Measurements from ENCODE around the gene CNTN5. TPM values are rescaled to one million over a fixed set of nuclear protein-coding genes. Genes with fewer than 3 reads are reported as not detected.

Gene CNTN5
- total RNA-seq, 1 experiment from 2014 or later, result 0.32 TPM

DNA sequence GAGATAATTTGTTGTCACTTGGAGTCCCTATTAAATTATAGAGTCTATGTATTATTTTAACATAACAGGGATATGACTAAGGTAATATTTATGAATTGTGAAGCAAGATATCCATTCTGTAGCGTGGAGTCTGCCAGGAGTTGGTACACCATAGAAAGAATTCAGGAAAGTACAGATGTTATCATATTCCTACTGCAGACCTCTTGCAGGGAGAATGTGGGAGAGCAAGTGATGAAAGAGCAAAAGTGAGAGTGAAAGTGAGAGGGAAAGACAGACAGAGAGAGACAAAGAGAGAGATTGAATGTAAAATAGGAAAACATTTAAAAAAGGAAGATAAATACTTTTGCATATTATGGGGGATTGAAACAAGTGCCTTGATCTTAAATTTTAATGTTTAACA, 468.8 kb downstream of the CNTN5 start:
- no peak for DNase-seq (ENCODE audit: extremely low read depth, low read depth)

DNA sequence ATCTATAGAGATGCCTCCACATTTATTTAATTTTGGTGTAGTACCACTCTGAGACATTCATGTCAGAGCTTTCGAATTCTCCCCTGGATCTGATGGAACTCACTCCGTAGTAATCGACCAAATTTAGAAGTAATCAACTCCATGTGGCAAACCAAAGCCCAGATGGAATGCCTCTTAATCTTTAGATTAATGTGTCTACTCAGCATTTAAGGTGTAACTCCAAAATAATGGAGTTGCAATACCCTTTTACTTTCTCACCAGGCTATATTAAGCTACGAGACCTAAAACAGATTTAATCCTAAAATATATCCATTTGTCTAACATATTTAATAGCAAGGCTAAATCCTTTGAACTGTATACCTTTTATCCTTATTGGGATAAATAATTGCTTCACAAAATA, 473.3 kb downstream of the CNTN5 start:
- DNase-seq (ENCODE audit: extremely low read depth, low read depth), result no peak

DNA sequence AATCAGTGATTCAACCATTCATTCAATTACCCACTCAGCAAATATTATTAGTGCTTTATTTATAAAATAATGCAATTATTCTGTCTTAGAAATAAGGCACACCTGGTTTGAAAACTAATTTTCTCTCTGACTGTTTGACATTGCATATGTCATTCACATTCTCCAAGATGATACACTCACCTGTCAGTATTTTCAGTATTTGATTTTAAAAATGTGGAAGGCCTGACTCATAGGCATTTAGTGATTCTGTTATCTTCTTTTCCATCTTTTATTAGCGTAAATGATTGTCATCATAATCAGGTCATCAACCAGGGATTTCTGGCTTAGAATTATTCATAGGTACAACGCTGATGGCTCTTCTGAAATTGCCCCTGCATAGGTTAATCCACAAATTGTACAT, 480.9 kb downstream of the CNTN5 start:
- DNase-seq (ENCODE audit: extremely low read depth, low read depth), result no peak

DNA sequence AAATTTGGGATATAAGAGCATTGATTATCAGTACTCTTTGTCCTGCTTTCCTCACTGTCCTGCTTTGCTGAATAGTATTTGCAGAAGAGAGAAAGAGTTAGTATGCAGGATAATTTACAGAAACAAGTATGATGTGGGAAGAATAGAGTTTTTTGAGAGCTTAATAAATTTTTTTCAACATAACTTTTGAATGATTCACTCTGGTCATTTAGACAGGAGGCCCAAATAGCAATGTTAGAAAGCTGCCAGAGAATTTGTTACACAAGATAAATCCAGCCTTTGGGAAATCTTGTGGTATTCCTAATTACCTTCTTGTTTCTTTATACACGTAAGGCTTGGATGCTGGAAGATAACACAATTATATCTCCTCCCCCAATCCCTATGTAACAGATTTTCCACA, 484.6 kb downstream of the CNTN5 start:
- DNase-seq (ENCODE audit: extremely low read depth, low read depth), result no peak

DNA sequence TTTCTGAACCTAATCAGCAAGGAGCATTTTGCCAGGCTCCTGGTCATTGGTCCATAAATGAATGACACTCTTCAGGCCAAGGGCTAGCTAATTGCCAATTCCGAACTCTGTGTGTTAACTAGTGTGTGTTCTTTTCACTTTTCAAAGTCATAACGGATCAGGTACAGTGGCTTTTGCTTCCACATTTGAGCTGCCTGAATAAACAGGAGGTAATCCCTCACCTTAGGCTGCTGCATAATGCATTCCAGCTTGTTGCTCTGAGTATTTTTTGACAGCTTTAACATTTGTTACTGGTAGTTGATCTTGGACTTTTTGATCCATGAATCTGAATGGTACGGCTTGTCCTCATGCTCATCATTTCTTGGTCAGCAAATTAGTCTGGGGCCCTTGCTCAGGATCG, 485.1 kb downstream of the CNTN5 start:
- no peak for DNase-seq (ENCODE audit: extremely low read depth, low read depth)

DNA sequence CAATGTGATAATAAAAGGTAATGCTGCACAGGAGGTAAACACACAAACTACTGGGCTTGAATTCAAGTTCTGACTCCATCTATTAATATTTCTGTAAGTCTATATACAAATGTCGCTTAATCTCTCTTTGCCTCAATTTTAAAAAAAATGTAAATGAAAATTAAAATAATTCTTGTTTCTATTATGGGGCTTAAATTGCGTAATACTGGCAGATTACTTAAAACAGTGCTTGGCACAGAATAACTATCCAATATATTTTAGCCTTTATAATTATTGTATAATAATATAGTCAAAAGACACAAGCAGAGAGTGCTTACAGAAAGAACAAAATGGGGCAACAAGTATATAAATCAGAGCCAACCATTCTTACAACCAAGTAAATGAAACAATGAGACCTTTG, 489.1 kb downstream of the CNTN5 start:
- no peak for DNase-seq (ENCODE audit: extremely low read depth, low read depth)

DNA sequence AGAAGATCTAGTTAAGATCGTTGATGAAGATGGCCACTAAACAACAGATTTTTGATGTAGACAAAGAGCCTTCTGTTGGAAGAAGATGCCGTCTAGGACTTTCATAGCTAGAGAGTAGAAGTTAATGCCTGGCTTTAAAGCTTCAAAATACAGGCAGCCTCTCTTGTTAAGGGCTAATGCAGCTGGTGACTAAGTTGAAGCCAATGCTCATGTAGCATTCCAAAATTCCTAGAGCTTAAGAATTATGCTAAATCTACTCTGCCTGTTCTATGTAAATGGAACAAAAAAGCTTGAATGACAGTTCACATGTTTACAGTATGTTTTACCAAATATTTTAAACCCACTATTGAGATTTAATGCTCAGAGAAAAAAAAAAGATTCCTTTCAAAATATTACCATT, 492.6 kb downstream of the CNTN5 start:
- no peak for DNase-seq (ENCODE audit: extremely low read depth, low read depth)

DNA sequence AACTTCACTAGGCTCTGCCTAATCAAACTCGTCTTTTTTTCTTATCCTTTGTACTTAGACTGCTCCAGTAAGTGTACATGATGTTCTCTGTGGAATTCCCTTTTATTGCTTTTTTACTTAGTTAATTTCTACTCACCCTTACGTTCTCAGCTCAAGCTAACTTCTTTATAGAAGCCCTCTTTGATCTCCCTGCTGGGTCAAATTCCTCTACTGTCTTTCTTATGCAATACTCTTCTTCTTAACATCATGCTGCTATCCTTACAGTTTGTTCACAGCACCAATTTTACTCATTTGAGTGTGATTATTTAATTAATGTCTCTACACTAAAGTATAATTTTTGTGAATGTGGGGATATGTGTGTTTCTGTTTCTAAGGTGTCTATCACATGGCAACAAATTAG, 498.3 kb downstream of the CNTN5 start:
- no peak for DNase-seq (ENCODE audit: extremely low read depth, low read depth)

DNA sequence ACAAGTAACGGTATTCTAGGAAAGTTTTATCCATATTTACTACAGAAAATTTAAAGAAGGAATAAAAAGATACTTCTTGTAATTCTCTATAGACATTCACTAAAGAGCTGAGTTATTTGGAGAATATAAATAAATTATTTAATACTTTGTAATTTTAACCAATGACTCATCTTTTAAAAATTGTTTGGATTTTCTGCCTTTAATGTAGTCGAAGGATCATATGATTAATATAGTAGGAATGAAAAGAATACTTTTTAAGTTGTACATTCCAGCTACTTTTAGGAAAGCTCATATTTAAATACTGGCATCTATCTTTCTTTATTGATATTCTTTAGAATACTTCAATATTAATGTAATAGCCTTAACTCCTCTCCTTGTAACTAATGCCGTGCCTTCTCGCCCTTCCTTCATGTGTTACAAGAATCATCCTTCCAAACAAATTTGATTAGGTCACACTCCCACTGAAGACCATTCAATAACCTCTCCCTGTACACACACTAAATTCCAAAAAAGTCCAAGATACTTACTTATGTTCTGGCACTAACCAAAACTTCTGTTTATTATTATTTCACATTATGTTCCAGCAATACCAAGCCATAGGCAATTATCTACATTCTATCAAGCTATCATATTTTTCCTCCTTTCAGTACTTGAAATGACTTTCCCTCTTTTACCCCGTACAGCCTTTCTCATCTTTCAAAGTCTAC, 501.9 kb downstream of the CNTN5 start:
- DNase-seq (ENCODE audit: extremely low read depth, low read depth), result no peak

DNA sequence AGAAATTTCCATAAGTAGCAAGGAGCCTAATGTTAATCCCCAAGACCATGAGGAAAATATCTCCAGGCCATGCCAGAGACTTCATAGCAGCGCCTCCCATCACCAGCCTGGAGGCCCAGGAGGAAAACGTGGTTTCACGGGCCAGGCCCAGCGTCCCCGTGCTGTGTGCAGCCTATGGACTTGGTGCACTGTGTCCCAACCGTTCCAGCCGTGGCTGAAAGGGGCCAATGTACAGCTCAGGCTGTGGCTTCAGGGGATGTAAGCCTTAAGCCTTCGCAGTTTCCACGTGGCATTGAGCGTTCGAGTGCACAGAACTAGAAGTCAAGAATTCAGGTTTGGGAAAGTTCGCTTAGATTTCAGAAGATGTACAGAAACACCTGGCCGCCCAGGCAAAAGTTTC, 510.7 kb downstream of the CNTN5 start:
- no peak for DNase-seq (ENCODE audit: extremely low read depth, low read depth)

DNA sequence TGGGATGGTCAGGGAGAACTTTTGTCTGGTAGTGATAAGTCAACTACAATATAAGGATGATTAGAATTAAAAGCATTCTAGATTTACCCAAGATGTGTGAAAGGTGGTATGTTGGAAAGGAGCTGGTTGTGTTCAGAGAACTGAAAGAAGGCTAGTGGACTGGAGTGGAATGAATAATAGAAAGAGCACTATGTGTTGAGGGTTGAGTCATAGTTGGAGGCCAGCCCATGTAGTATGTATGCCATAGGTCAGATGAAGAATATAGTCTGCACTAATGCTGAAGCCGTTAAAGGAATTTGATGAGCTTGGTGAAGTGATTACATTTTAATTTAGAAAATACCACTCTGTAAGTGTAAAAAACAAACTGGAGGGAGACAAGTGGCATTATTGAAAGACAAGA, 514.1 kb downstream of the CNTN5 start:
- DNase-seq (ENCODE audit: extremely low read depth, low read depth), result no peak

DNA sequence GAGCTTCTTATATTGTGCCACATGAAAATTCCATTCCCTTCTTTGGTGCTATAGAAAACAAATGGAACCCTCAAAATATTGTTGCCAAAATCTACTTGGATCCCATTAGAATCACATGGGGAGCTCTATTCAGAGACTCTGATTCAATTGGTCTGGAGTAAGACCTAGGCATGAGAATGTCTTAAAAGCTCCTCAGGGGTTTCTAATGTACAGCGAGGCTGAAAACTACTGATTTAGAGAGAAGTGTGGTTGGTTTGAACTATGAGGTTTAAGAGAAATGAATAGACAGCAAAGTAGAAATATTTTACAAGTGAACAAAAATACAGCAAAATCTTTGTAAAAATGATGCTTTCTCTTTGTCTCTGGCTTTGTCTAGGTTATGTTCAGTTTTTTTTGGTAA, 514.7 kb downstream of the CNTN5 start:
- DNase-seq (ENCODE audit: extremely low read depth, low read depth), result no peak

DNA sequence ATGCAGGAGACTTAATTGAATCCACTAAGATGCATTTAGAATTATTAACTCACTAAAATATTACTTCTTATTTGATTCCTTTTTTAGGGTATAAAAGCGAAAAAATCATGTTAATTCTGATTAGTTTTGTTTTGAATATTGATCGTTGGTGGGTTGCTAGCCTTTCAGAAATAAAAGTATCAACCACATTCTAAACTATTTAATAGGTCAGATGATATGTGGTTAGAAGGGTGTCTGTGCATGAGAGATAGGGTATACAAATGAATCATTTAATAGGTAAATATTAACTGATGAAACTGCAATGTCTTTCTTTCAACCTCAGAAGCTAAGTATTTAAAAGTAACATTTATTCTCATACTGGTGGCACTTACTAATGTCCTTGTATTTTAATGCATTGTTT, 515.1 kb downstream of the CNTN5 start:
- DNase-seq (ENCODE audit: extremely low read depth, low read depth), result no peak

DNA sequence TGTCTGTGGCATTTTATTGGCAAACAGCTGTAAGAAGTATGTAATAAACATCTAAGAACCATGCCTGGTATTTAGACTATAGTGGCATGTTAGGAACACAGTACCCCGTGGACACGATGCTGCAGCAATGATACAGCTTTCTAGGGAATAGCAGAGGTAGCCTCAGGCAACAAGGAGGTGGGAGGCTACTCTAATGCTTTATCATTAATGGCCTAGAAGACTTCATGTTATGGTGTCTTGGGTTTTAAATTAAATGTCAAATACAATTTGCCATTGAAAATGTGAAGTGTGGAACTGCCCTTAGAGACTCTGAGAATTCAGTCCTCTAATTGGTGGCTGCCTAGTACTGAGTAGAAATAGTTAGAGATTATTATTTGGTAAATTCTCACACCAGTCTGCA, 516.9 kb downstream of the CNTN5 start:
- DNase-seq (ENCODE audit: extremely low read depth, low read depth), result no peak

DNA sequence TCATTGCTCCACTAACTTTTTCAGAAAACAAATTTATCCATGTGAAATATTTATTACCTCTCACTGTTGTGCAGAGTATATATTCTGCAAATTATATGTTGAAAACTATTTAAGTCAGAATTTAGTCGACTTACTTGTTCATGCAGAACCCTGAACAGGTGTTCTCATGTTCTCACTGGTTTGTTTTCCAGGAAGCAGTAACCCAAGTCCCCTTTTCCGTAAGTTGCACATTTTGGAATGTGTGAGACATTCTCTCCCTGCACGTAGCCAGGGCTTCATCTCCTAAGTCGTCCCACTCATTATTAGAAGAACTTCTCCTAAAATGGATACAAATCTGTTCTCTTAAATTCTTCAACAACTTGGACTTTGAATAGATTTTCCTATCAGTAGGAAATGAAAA, 524.9 kb downstream of the CNTN5 start:
- no peak for DNase-seq (ENCODE audit: extremely low read depth, low read depth)

DNA sequence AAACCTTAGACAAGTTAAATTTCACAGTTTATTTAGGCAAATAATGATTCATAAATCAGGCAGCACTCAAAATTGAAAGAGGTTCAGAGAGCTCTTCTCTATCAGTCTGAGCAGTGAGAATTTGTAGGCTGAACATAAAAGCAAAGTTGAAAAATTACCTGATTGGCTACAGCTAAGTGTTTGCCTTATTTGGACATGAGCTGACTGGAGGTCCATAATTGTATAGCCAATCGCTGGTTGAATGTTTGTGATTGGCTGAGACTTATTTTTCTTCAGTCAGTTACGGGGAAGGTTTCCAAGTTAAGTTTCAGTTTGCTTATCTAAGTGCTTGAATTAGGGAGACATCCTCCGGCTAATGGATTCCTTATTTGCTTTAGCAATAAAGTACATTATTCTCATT, 527.5 kb downstream of the CNTN5 start:
- DNase-seq (ENCODE audit: extremely low read depth, low read depth), result no peak

DNA sequence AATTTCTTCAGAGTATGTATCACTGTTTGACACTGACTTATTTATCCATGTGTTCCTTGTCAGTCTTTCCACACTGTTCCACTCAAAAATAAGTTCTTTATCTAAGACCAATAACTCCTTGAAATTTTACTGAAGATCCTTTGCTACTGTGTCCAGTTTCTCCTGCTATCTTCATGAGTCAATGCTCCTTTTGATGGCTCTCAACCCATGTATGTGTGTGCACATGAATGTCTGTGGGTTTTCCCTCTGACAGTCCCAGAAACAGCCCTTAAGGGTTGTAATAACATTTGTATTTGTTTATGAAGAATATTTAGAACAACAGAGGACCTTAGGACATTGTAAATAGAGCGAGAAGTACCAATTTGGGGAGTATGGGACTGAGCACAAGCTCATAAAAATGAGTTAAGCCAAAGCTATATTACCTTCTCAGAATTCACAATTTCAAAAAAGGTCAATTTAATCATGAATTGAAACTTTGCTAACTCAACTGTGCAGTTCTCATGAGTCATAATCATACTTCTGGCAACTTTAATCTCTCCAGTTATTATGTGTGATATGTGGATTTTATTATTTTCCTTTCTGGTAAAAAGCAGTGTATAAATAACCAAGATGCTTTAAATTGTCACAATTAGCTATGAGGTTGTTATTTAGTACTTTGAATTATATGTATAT, 533.6 kb downstream of the CNTN5 start:
- DNase-seq (ENCODE audit: extremely low read depth, low read depth), result no peak

DNA sequence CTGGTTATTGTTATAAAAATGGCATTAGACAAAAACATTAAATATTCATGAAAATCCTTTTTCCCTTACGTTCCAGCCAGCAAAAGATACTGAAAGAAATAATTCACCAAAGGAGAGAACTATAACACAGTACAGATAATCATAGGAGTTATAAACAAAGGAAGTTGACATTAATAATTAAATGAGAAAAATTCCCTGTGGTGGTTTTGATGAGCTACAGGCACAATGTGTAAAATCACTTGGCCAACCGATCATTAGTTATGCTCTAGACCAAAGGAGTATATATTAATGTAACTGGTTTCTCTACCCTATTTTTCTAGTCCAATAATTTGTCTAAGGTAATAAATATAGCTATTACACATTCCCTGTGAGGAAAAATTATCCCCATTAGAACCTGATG, 534.7 kb downstream of the CNTN5 start:
- no peak for DNase-seq (ENCODE audit: extremely low read depth, low read depth)

DNA sequence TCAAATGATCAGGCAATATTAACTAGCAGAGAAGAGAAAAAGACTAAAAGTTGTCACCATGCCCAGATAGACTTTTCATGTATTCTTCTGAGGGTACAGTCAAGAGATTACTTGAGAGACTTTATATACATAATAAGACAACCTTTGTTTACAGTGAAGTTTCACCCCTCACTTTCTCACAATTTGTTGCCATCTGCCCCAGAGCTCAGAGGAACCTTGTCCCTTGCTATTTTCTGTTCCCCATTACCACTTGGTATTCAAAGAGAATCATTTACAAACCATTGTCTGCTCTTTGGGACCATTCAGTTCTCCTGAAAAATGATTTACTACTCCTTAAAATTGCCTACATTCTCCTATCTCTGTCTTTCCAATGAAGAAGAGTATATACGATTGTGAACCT, 544.6 kb downstream of the CNTN5 start:
- DNase-seq (ENCODE audit: extremely low read depth, low read depth), result no peak

DNA sequence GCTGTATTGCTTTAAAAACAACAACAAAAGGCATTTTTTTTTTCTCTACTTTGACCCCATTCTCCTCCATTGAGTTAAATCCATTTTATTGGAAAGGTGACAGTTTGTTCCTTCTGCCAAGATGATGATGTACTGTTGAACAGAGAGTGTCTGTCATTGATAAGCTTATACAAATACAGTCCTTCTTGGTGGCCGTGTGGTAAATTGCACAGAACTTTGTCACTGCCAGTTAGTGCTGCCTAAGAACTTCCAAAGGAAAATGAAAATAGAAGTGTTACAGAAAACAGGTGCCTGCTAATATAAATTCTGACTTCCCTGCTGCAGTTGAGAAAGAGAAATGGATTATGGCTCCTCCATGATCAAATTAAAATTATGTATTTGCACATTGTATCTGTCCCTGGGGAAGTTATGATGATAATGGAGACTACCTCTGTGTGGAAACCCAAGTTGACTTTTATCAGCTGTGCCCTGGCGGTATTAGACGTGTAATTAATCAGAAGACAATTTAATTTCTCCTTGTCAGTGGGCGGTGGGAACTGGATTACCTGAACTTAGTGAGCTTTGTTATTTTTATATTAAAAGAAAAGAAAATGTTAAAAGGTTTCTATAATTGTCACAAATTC, 546.7 kb downstream of the CNTN5 start:
- DNase-seq (ENCODE audit: extremely low read depth, low read depth), result no peak

DNA sequence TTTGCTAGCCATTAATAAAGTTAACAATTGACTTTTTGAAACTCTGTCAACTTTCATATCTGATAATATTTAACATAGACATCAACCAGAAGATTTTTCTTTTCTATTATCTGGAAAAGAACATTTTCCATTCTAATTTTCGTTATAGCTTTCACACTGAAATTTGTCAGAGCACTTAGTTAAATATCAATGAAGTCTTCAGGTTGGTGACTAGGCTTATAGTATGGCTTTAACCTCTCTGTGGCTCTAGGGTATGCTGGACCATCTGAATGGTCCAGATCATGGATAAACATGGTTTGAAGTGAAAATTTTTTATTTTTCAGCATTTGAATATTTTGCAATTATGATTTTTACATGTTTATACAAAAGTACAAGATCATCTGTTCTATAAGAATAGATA, 548.1 kb downstream of the CNTN5 start:
- DNase-seq (ENCODE audit: extremely low read depth, low read depth), result no peak

DNA sequence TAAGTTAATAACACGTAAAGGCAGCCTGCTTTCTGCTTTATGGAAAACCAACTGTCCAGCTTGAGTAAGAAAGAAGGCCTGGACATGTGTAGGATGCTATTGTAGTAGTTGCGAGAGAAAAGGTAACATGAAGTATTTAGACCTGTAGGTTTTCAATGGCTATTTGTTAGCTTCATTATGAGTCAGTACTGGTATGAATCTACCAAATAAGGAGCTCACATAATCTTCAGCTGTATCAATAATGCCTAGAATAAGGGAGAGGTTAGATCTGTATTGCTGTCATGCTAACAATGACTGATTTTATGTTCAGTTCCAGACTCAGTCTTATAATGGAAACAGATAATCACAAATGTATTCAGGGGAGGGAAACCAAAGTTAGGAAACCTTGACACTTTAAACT, 550.3 kb downstream of the CNTN5 start:
- DNase-seq (ENCODE audit: extremely low read depth, low read depth), result no peak
